H1 (cell line): ENCODE measurements around the gene FRY. TPM values are rescaled to one million over a fixed set of nuclear protein-coding genes. Genes with fewer than 3 reads are reported as not detected.

Source experiments
- KDM4A ChIP-seq: IDR thresholded peaks from one replicate; pipeline ENCODE4 v1.7.1; 2012; ENCODE audit warnings: low read depth, mild to moderate bottlenecking, moderate library complexity, low read length, inconsistent platforms; ENCODE audit not compliant: severe bottlenecking
- polyA plus RNA-seq, 7 experiments: library from polyadenylated mRNA; depleted of rRNA in 3 of 7; stranded (reverse) in 5 of 7; unstranded in 2 of 7; fragments of >200 nt in 5 of 7; fragments of 200-250 nt in 2 of 7; gene quantifications; 1 replicate in 5 of 7; 2 replicates in 1 of 7; 4 replicates in 1 of 7; pipeline versions ENCODE4 v1.2.1 to v1.2.3, GENCODE V29; 2011 to 2013; ENCODE audit warnings: missing spikeins in 2 of 7, mixed read lengths in 2 of 7
- total RNA-seq: library from RNA; stranded (reverse); fragmentation: NEBNext Ultra II Directional; extraction: Animal tissue kit (Norgen Biotek cat#: 25700); gene quantifications from 2 replicates; pipeline ENCODE4 v1.2.1, GENCODE V29; 2021

Gene FRY
- total and polyA plus RNA-seq, 2 of the 8 experiments (the other 6 are each of a cell fraction or from before 2014, with no cell fraction given), result 4.3 to 9.2 TPM

GRCh38 chr13:32261567-32261966 is 230.0 kb downstream of the FRY start (continued):
- no peak for TF ChIP-seq KDM4A
